Measurements from ENCODE around the gene BCL7C.

The BCL7C gene

DNA sequence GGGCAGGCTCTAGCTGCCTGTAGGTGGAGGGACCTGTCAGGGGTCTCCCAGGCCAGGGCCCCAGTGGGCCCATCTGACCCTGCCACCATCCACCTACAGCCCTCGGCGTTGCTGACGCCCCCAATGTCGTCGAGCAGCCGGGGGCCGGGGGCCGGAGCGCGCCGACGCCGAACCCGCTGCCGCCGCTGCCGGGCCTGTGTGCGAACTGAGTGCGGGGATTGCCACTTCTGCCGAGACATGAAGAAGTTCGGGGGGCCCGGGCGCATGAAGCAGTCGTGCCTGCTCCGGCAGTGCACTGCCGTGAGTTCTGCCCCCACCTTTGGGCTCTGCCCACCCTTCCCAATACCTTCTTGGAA lies 31.7 kb upstream of the BCL7C start:
- H3K4me3 ChIP-seq (ENCODE audit: low read length): no peak overlapping the region
- no peaks in the 10 kb centered on the region for H3K9me3 ChIP-seq (replicated peaks; ENCODE audit: insufficient read depth, low read length)
- TF ChIP-seq EZH2 (optimal IDR thresholded peaks at IDR 0.05; ENCODE audit: low read depth, low read length): no peak
- TF ChIP-seq EZH2phosphoT487 (IDR thresholded peaks at IDR 0.05; ENCODE audit: low read length): no peak
- no peak for TF ChIP-seq CTCF (IDR thresholded peaks at IDR 0.05; ENCODE audit: low read length)
- no peaks in the 10 kb centered on the region for H4K20me1 ChIP-seq (ENCODE audit: insufficient read depth, low read length)
- no peaks in the 10 kb centered on the region for H3K9me2 ChIP-seq (replicated peaks; ENCODE audit: insufficient read depth, low read length)
- no peaks in the 10 kb centered on the region for H3K27me3 ChIP-seq (replicated peaks; ENCODE audit: insufficient read depth, low read length)
- no peak overlapping the region for H3K9ac ChIP-seq (ENCODE audit: low read length)
- no peak overlapping the region for H3K27ac ChIP-seq (ENCODE audit: low read length)
- no peak overlapping the region for H3K4me2 ChIP-seq (ENCODE audit: low read depth, low read length)
- no peak for DNase-seq
- no peaks in the 10 kb centered on the region for H3K36me3 ChIP-seq (replicated peaks; ENCODE audit: insufficient read depth, low read length)
- H3F3A ChIP-seq (ENCODE audit: insufficient read depth, low read length): peaks cover 3% of the 10 kb centered on the region; the same call in 1 of the 2 replicates
- peaks cover 3% of the 10 kb centered on the region; the same call in 1 of the 2 replicates for H3K79me2 ChIP-seq (ENCODE audit: low read length)
- H2AFZ ChIP-seq (ENCODE audit: low read length): no peak overlapping the region
- 0 out of 2 replicates have a peak, but pooled peaks cover 6% of the 10 kb centered on the region for H3K4me1 ChIP-seq (ENCODE audit: low read length)

- no peak for DNase-seq
- Histone ChIP-seq H3K36me3 (replicated peaks; ENCODE audit: insufficient read depth, low read length) (no peaks in the 10 kb centered on the region), H3K27me3 (replicated peaks; ENCODE audit: insufficient read depth, low read length) (no peaks in the 10 kb centered on the region), H4K20me1 (ENCODE audit: insufficient read depth, low read length) (no peaks in the 10 kb centered on the region), H3K9ac (ENCODE audit: low read length) (no peak overlapping the region), H3F3A (ENCODE audit: insufficient read depth, low read length) (peaks cover 3% of the 10 kb centered on the region; the same call in 1 of the 2 replicates), H3K4me2 (ENCODE audit: low read depth, low read length) (no peak overlapping the region), H2AFZ (ENCODE audit: low read length) (no peak overlapping the region), H3K4me3 (ENCODE audit: low read length) (no peak overlapping the region), H3K9me3 (replicated peaks; ENCODE audit: insufficient read depth, low read length) (no peaks in the 10 kb centered on the region), H3K4me1 (ENCODE audit: low read length) (0 out of 2 replicates have a peak, but pooled peaks cover 6% of the 10 kb centered on the region), H3K9me2 (replicated peaks; ENCODE audit: insufficient read depth, low read length) (no peaks in the 10 kb centered on the region), H3K79me2 (ENCODE audit: low read length) (peaks cover 3% of the 10 kb centered on the region; the same call in 1 of the 2 replicates), H3K27ac (ENCODE audit: low read length) (no peak overlapping the region)
- TF ChIP-seq EZH2 (optimal IDR thresholded peaks at IDR 0.05; ENCODE audit: low read depth, low read length): no peak
- TF ChIP-seq EZH2phosphoT487 (IDR thresholded peaks at IDR 0.05; ENCODE audit: low read length): no peak
- TF ChIP-seq CTCF (IDR thresholded peaks at IDR 0.05; ENCODE audit: low read length): no peak
Observed at GRCh38 chr16:30924913-30925631, 31.2 kb upstream of the BCL7C start.

GRCh38 chr16:30924076-30924912 lies 30.4 kb upstream of the BCL7C start:
- Histone ChIP-seq H3K4me2 (ENCODE audit: low read depth, low read length) (no peak overlapping the region; the same call in 1 of the 2 replicates), H3K9ac (ENCODE audit: low read length) (no peak overlapping the region), H3K4me3 (ENCODE audit: low read length) (no peak overlapping the region), H3K79me2 (ENCODE audit: low read length) (peaks cover 3% of the 10 kb centered on the region; the same call in 1 of the 2 replicates), H3K27me3 (replicated peaks; ENCODE audit: insufficient read depth, low read length) (no peaks in the 10 kb centered on the region), H3K27ac (ENCODE audit: low read length) (no peak overlapping the region), H3K9me3 (replicated peaks; ENCODE audit: insufficient read depth, low read length) (no peaks in the 10 kb centered on the region), H2AFZ (ENCODE audit: low read length) (no peak overlapping the region), H3K9me2 (replicated peaks; ENCODE audit: insufficient read depth, low read length) (no peaks in the 10 kb centered on the region), H4K20me1 (ENCODE audit: insufficient read depth, low read length) (no peaks in the 10 kb centered on the region), H3K36me3 (replicated peaks; ENCODE audit: insufficient read depth, low read length) (no peaks in the 10 kb centered on the region), H3F3A (ENCODE audit: insufficient read depth, low read length) (peaks cover 3% of the 10 kb centered on the region; the same call in 1 of the 2 replicates), H3K4me1 (ENCODE audit: low read length) (0 out of 2 replicates have a peak, but pooled peaks cover 6% of the 10 kb centered on the region)
- TF ChIP-seq EZH2 (optimal IDR thresholded peaks at IDR 0.05; ENCODE audit: low read depth, low read length) (no peak), EZH2phosphoT487 (IDR thresholded peaks at IDR 0.05; ENCODE audit: low read length) (no peak), CTCF (IDR thresholded peaks at IDR 0.05; ENCODE audit: low read length) (no peak)
- DNase-seq: no peak

Data from MM.1S (cell line).